ENCODE measurements around the gene PPFIA1.

PPFIA1 gene

GRCh38 chr11:70377645-70378044, 107.2 kb downstream of the PPFIA1 start:
- H3K4me1 ChIP-seq (ENCODE audit: control insufficient read depth in 1 of 2, insufficient read depth in 1 of 2, low read depth in 1 of 2, low read length in 1 of 2): no peaks in the 10 kb centered on the region
- peaks cover 97% of the 10 kb centered on the region for H3K36me3 ChIP-seq
- no peak overlapping the region for H3K4me3 ChIP-seq (ENCODE audit: low read depth in 1 of 2, low read length in 1 of 2)
- no peak for TF ChIP-seq CTCF (IDR thresholded peaks at IDR 0.05)
- H3K9me3 ChIP-seq: no peaks in the 10 kb centered on the region
- H3K27ac ChIP-seq: no peak overlapping the region
- H3K27me3 ChIP-seq: no peaks in the 10 kb centered on the region

- no peaks in the 10 kb centered on the region for H3K4me1 ChIP-seq (ENCODE audit: control insufficient read depth in 1 of 2, insufficient read depth in 1 of 2, low read depth in 1 of 2, low read length in 1 of 2)
- no peak for TF ChIP-seq CTCF (IDR thresholded peaks at IDR 0.05)
- H3K27me3 ChIP-seq: no peaks in the 10 kb centered on the region
- no peak overlapping the region for H3K27ac ChIP-seq
- peaks cover 97% of the 10 kb centered on the region for H3K36me3 ChIP-seq
- no peak overlapping the region for H3K4me3 ChIP-seq (ENCODE audit: low read depth in 1 of 2, low read length in 1 of 2)
- no peaks in the 10 kb centered on the region for H3K9me3 ChIP-seq
Measured at GRCh38 chr11:70378506-70379134, 108.1 kb downstream of the PPFIA1 start.

- Histone ChIP-seq H3K27ac (no peak overlapping the region), H3K36me3 (peaks cover 88% of the 10 kb centered on the region), H3K4me1 (ENCODE audit: control insufficient read depth in 1 of 2, insufficient read depth in 1 of 2, low read depth in 1 of 2, low read length in 1 of 2) (no peaks in the 10 kb centered on the region), H3K9me3 (no peaks in the 10 kb centered on the region), H3K4me3 (ENCODE audit: low read depth in 1 of 2, low read length in 1 of 2) (no peak overlapping the region), H3K27me3 (no peaks in the 10 kb centered on the region)
- TF ChIP-seq CTCF (IDR thresholded peaks at IDR 0.05): no peak
Measured at GRCh38 chr11:70381350-70381749, 110.9 kb downstream of the PPFIA1 start.

GRCh38 chr11:70381872-70382861, 111.7 kb downstream of the PPFIA1 start:
- Histone ChIP-seq H3K4me1 (ENCODE audit: control insufficient read depth in 1 of 2, insufficient read depth in 1 of 2, low read depth in 1 of 2, low read length in 1 of 2) (no peaks in the 10 kb centered on the region), H3K9me3 (no peaks in the 10 kb centered on the region), H3K4me3 (ENCODE audit: low read depth in 1 of 2, low read length in 1 of 2) (no peak overlapping the region), H3K27me3 (peaks cover 1% of the 10 kb centered on the region), H3K36me3 (peaks cover 80% of the 10 kb centered on the region), H3K27ac (no peak overlapping the region)
- TF ChIP-seq CTCF (IDR thresholded peaks at IDR 0.05): no peak

GRCh38 chr11:70383664-70384565, 113.4 kb downstream of the PPFIA1 start:
- Histone ChIP-seq H3K9me3 (no peaks in the 10 kb centered on the region), H3K36me3 (peaks cover 62% of the 10 kb centered on the region), H3K27ac (no peak overlapping the region), H3K27me3 (peaks cover 19% of the 10 kb centered on the region), H3K4me1 (ENCODE audit: control insufficient read depth in 1 of 2, insufficient read depth in 1 of 2, low read depth in 1 of 2, low read length in 1 of 2) (no peaks in the 10 kb centered on the region), H3K4me3 (ENCODE audit: low read depth in 1 of 2, low read length in 1 of 2) (no peak overlapping the region)
- TF ChIP-seq CTCF (IDR thresholded peaks at IDR 0.05): no peak
